Liver (tissue), 3 donors: Measurements from ENCODE around the gene PLEKHA3.

Experiments used
- ATF3 ChIP-seq: IDR thresholded peaks from 2 replicates; pipeline ENCODE4 v1.6.1; 2016; ENCODE audit warnings: antibody characterized with exemption
- CTCF ChIP-seq: fragments of 150-350 bp; IDR thresholded peaks from 2 replicates; pipeline ENCODE4 v1.5.1; 2017; ENCODE audit warnings: improper control_type of control experiment, low read depth, low read length; ENCODE audit not compliant: missing input control
- EGR1 ChIP-seq, 2 donors: IDR thresholded peaks; 2 replicates each; pipeline ENCODE4 v1.6.1; 2016 to 2018; ENCODE audit warnings: antibody characterized with exemption in 2 of 2, low read depth in 2 of 2
- GABPA ChIP-seq, 2 donors: IDR thresholded peaks in 1 of 2; conservative IDR thresholded peaks in 1 of 2; 2 replicates each; pipeline ENCODE4 v1.6.1; 2016; ENCODE audit warnings: antibody characterized with exemption in 2 of 2, mild to moderate bottlenecking in 1 of 2, moderate library complexity in 1 of 2
- HNF4G ChIP-seq: IDR thresholded peaks from 2 replicates; pipeline ENCODE4 v1.6.1; 2016; ENCODE audit warnings: antibody characterized with exemption
- JUND ChIP-seq, 2 donors: IDR thresholded peaks; 2 replicates each; pipeline ENCODE4 v1.6.1; 2016; ENCODE audit warnings: antibody characterized with exemption in 2 of 2
- MAX ChIP-seq: IDR thresholded peaks from 2 replicates; pipeline ENCODE4 v1.6.1; 2016; ENCODE audit warnings: antibody characterized with exemption
- NR2F2 ChIP-seq: IDR thresholded peaks from 2 replicates; pipeline ENCODE4 v1.6.1; 2016; ENCODE audit warnings: antibody characterized with exemption
- RXRA ChIP-seq, 2 donors: IDR thresholded peaks; 2 replicates each; pipeline ENCODE4 v1.6.1; 2017 to 2018; ENCODE audit warnings: antibody characterized with exemption in 2 of 2, mild to moderate bottlenecking in 1 of 2
- SP1 ChIP-seq: IDR thresholded peaks from 2 replicates; pipeline ENCODE4 v1.6.1; 2018; ENCODE audit warnings: antibody characterized with exemption, mild to moderate bottlenecking
- TAF1 ChIP-seq: conservative IDR thresholded peaks from 2 replicates; pipeline ENCODE4 v1.6.1; 2016; ENCODE audit warnings: antibody characterized with exemption, mild to moderate bottlenecking
- YY1 ChIP-seq: IDR thresholded peaks from 2 replicates; pipeline ENCODE4 v1.6.1; 2016; ENCODE audit warnings: antibody characterized with exemption, mild to moderate bottlenecking
- donor health status: healthy.
- donor health status: healthy.

- TF ChIP-seq SP1: no peak
- TF ChIP-seq CTCF: no peak
- no peak for TF ChIP-seq GABPA (IDR thresholded peaks at IDR 0.05 in 1 of 2, conservative IDR thresholded peaks at IDR 0.05 in 1 of 2)
- no peak for TF ChIP-seq TAF1
- TF ChIP-seq ATF3: no peak
- no peak for TF ChIP-seq HNF4G
- TF ChIP-seq MAX: no peak
- TF ChIP-seq RXRA (IDR thresholded peaks at IDR 0.05): no peak
- no peak for TF ChIP-seq NR2F2
- TF ChIP-seq JUND (IDR thresholded peaks at IDR 0.05): no peak
- TF ChIP-seq EGR1 (IDR thresholded peaks at IDR 0.05; ENCODE audit: low read depth in 2 of 2): no peak
- no peak for TF ChIP-seq YY1
These were observed 31.1 kb upstream of the PLEKHA3 start for GRCh38 chr2:178448968-178449661.
